PC-9 (cell line): ENCODE results near the gene MOV10L1.

Experiments used
- CTCF ChIP-seq: fragments of 200-600 bp; sonication (generic); conservative IDR thresholded peaks from 2 replicates; pipeline ENCODE4 v1.6.1; 2017; ENCODE audit warnings: mixed run types, antibody characterized with exemption, mild to moderate bottlenecking, moderate library complexity
- EZH2 ChIP-seq: fragments of 200-600 bp; sonication (generic); IDR thresholded peaks from 2 replicates; pipeline ENCODE4 v1.8.0; 2017; ENCODE audit warnings: antibody characterized with exemption, low read depth

- TF ChIP-seq CTCF, result no peak
- TF ChIP-seq EZH2, result no peak
Observed at GRCh38 chr22:50104141-50104544, 14.3 kb downstream of the MOV10L1 start.
